DMS 273 treated with DMSO at 0.1 percent for 48 hours (cell line): ENCODE measurements around the gene MYBPC3.

Experiments
- DNase-seq: peaks from one replicate; lab custom pipeline; 2025; lab: John Stamatoyannopoulos, UW

MYBPC3 gene

DNA sequence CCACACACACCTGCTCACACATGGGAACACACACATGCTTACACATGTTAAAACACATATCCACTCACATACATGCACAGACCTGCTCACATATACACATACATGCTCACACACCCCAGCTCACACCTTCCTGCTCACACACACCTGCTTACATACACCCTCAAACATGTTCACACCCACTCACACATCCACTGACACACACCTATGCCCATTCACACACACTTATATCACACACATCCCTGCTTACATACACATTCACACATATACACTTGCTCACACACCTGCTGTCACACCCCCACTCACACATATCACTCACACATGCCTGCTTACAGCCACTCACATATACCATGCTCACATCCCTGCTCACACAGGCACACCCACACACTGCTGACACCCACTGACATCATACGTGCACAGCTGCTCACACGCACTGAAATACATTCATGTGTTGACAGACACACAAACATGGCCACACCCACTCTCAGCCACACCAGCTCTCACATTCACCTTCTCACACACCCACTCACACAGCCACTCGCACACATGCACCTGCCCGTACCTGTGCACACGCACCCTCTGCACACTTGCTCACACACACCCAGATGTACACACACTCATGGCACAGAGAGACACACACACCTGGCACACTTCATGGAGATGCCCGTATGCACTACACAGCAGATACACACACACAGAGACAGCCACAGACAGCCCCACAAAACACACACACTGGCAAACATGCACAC lies 5.7 kb upstream of the MYBPC3 start:
- no peak for DNase-seq

GRCh38 chr11:47356998-47357329 lies 4.5 kb upstream of the MYBPC3 start:
- no peak for DNase-seq

DNA sequence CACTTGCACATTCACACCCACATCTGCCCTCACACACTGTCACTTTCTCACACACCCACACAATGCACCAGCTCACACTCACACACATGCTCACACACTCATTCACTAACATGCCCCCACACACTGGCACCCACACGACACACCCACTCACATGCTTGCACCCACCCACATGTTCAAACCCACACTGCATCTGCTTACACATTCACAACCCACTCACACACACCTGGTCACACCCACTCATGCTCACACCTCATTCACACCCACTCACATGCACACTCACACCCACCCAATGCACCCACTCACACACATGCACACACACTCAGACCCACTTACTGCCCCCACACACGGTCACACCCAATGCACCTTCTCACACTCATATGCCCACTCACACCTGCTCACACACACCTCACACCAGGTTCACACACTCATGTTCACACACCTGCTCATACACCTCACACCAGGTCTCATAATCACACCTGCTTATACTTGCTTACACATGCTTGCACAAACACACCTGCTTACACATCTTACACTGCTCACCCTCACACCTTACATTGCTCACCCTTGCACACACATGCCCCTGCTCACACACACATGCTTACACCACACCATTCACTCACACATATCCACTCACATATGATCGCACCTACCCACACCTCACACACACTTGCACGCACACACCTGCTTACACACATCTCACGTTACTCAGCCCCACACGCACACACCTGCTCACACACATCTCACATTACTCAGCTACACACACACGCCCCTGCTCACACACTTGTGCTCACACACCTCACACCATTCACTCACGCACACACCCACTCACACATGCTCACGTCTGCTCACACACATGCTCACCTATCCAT lies 3.9 kb upstream of the MYBPC3 start:
- DNase-seq: no peak

DNA sequence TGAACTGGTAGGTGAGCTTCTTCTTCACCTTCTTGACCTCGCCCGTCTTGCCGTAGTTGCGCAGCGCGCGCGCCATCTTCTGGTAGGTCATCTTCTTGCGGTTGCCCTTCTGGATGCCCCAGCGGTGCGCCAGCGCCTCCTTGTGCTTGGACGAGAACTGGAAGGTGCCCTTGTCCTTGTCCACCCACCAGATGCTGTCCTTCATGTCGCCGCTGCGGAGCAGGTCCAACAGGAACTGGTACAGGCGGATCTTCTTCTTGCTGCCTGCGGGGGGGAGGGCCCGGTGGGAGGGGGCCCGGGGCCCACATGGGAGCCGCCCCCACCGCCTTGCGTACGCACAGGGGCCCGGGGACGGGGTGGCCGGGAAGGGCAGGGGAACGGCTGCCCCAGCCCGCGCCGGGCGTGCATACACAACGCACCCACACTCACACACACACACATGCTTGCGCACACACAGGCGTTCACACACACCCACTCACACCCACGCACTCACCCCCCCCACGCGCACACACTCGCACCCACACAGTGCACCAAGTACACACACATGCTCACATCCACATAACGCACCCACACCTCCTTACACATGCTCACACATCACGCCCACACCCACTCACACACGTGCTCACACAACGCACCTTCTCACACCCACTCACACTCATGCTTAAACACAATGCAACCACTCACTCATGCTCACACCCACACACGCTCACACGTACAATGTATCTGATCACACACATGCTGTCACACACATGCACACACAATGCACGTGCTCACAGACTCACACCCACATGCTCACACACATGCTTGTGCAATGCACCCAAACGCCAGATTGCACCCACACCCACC lies 3.0 kb upstream of the MYBPC3 start:
- DNase-seq: peak; percentile 61

DNA sequence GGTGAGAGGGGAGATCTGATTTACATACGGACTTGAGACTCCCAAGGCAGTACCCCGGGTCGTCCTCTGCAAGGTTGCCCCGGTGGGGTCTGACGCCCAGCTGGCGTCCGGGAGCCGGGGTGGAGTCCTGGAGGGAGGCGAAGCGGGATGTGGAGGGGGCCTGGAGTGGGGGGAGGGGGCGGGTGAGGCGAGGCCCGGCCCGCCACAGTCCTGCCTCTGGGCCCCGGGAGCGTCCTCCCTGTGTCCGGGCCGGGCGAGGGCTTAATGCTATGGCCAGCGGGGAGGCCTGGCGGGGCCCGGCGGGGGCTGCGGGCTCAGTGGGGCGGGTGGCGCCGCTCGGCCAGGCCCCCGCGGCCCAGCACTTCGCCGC lies 2.4 kb upstream of the MYBPC3 start:
- no peak for DNase-seq

DNA sequence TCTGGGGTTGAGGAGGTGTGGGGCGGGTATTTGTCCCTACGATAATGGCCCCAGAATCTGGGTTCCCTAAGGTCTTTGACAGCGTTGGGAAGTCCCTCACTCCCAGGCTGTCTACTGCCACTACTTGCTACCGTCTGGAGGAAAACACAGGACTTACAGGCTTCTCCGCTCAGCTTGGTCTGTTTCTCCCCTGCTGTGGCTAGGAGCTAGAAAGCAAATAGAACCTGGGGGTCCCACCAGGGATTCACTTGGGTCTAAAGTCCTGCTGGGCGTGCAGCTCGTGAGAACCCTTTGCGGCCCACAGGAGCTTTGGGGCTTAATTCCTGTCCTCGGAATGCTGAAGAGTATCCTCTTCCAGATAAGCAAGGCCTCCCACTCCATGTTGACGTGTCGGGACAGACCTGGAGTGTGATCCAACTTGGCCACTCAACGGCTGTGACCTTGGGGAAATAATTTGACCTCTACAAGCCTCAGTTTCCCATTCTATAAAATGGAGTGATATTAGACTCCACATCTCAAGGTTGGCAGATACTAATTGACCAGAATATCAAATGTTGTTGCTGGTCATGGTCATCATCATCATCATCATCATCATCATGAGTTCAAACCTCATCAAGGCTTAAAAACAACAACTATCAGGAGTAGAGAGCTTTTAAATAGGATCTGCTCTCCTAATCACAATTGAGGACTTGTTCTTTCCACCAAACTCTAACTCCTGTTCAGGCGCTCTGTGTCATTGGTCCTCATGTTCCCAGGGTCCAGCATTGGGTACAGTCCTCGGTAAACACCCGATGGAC lies 1.7 kb upstream of the MYBPC3 start:
- no peak for DNase-seq

GRCh38 chr11:47351156-47352126 lies 1.1 kb downstream of the MYBPC3 start:
- no peak for DNase-seq

- DNase-seq: no peak
These were observed 2.2 kb downstream of the MYBPC3 start for GRCh38 chr11:47350315-47350714.

- no peak for DNase-seq
These were observed 2.9 kb downstream of the MYBPC3 start for GRCh38 chr11:47349521-47350095.

DNA sequence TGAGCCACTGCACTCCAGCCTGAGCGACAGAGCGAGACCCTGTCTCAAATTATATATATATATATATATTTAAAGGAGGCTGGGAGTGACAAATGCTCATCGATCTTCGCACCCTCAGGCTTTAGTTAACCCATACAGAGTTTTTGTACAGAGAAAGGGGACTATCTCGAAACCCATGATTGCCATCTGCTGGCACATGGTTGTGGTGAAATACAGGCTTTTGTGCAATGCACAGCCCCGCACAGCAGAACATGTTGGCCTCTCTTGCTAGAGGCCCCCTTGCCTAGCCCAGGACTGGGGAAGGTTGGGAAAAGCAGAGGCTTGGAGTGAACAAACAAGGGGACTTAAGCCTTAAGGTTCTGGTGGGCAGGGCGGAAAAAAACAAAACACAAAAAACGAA lies 3.6 kb downstream of the MYBPC3 start:
- no peak for DNase-seq

DNA sequence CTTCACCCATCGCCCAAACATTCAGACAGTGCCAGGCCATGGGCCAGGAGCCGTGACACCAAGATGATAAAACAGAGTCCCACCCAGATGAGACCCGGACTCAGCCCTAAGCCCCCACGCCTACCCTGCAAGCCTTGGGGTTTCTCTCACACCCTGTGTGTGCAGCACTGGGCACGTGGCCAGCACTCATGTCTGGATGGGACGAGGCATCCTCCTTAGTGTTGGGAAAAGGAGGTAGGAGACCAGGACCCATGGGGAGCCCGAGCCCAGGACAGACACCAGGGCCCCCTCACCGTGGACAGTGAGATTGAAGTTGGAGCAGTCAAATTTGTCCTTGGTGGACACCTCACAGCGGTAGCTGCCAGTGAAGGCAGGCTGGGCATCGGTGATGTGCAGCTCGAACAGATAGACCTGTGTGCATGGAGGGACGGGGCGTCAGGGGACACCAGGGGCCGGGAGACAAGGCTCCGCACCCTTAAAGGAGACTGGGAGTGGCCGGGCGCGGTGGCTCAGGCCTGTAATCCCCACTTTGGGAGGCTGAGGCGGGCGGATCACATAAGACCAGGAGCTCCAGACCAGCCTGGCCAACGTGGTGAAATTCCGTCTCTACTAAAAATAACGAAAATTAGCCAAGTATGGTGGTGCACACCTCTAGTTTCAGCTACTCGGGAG lies 4.2 kb downstream of the MYBPC3 start:
- no peak for DNase-seq

DNA sequence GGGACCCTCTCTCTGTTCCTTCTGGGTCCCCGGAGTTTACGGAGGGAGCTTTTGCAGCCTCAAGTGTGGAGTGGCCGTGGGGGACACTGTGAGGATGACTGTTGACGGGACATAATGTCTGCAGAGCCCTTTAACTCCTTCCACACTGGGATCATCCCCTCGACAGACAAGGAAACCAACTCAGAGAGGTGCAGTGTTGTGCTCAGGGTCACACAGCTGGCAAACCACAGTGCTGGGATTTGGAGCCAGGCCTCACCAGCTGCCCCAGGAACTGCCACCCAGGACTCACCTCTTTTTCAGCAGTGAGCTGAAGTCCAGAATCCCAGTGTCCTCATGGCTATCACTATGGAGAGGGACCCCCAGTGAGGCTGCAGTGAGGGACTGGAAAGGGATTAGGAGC lies 5.4 kb downstream of the MYBPC3 start:
- DNase-seq: no peak

DNA sequence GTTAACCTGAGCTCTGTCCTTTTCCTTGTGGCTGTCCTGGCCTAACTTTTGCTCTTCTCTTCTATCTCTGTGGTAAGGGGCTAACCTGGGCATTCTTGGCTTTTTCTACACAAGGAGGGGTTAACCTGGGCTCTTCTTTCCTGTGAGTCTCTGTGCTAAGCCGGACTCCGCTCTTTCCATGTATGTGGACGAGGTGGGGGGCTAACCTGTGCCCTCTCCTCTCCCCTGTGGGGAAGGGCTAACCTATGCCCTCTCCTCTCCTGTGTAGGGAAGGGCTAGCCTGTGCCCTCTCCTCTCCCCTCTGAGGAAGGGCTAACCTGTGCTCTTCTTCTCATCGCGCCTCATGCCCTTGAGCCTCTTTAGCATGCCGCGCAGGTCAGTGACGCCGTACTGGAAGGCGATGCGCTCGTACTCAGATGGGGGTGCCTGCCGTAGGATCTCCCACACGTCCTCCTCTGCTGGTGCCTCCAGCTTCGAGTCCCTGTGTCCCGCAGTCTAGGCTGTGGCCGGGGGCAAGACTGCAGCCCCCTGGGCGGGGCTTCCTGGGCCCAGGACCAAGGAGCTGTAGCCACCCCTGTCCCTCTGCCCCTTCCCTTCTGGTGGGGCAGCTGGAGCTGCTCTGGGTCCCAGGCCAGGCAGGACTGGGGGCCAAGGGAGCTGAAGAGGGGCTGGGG lies 6.5 kb downstream of the MYBPC3 start:
- no peak for DNase-seq

GRCh38 chr11:47342854-47343253 lies 9.6 kb downstream of the MYBPC3 start:
- no peak for DNase-seq

DNA sequence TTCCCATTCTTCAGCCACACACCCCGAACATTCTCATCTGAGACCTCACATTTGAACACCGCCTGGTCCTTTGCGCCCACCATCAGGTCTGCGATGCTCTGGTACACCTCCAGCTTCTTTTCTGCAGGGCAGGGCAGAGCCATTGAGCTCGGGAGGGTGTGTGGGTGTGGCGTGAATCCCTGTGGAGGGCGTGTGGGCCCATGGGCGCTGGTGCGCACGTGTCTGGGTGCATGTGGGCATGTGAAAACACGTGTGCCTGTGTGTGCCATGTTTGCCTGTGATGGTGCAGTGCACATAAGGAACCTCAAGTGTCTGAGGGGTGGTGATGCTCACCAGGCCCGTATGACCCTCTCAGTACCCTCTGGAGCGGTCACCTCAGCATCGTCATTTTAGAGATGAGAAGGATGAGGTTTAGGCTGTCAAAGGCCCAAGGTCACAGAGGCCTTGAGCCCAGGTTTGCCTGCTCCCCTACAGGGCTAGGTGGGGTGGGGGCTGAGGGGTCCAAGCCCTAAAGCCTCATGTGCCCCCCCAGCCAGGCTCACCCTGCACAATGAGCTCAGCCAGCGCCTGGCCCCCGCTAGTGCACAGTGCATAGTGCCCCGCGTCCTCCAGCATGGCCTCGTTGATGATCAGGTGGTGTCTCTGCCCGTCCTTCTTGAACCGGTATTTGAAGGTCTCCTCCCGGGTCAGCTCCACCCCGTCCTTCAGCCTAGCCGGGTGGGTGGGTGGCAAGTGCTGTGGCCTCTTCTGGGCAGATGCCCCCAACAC lies 10.3 kb downstream of the MYBPC3 start:
- no peak for DNase-seq

DNA sequence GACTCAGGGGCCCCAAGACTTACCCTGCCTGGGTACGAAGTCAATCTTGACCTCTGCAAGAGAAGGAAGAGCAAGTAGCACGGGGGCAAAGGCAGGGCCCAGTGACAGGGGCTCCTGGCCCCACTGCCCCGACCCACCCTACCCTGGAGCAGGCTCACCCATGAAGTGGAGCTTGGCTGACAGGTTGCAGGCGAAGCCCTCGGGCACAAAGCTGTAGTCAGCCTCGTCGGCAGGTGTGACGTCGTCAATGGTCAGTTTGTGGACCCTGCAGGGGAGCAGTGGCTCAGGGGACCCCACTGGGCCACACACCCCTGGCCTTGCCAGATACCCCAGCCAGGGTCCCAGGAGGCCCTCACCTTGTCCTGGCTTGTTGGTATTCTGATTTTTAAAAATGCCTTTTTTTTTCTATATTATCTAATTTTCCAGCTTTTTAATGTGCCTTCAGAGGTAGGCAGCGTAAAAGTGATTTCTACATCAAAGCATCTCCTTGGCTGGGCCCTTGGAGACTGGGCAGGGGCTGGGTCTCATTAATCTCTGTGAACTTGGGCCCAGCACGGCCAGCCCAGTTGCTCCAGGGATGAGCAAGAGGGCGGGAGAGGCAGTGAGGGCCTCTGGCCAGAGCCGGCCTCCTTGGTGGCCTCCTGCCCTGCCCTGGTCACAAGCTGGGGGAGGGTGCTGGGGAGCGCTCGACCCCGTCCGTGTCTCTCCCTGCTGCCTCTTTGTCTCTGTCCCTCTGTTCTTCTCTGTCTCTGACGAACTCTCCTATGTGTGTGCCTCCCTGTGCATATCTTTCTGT lies 11.3 kb downstream of the MYBPC3 start:
- DNase-seq: no peak

- no peak for DNase-seq
These were observed 12.5 kb downstream of the MYBPC3 start for GRCh38 chr11:47340010-47340409.
